OCI-LY1 (cell line): ENCODE results near the gene SORCS3.

Experiments
- EZH2 ChIP-seq: fragments of 200-600 bp; sonication (generic), shearing (Covaris generic); IDR thresholded peaks from 2 replicates; pipeline ENCODE4 v1.8.0; 2017; ENCODE audit warnings: borderline replicate concordance, mixed run types, mild to moderate bottlenecking, antibody characterized with exemption, low read length, moderate library complexity, mixed read lengths
- TF ChIP-seq, protein P1 (sequence below): fragments of 200-600 bp; sonication (generic), shearing (Covaris generic); IDR thresholded peaks from 2 replicates; pipeline ENCODE4 v1.5.1; 2017; ENCODE audit warnings: mild to moderate bottlenecking, antibody characterized with exemption, low read length, moderate library complexity, mixed read lengths

DNA sequence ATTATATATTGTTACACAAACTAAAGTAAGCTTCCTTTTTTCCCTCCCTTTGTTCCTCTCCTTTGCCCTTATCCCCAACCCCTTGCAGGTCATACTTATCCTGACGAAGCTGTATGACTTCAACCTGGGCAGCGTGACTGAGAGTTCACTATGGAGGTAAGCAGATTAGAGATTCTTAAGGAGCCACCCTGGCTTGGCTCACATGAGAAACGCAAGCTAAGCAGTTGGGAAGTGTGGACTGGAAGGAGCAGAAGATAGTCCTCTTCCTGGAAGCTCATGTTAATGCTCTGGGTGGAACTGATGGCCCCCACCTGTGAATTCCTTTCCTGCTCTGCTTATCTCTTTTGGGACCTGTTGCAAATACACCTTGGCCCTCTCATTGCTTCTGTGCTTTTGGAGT lies 201.6 kb downstream of the SORCS3 start:
- TF ChIP-seq, protein P1, sequence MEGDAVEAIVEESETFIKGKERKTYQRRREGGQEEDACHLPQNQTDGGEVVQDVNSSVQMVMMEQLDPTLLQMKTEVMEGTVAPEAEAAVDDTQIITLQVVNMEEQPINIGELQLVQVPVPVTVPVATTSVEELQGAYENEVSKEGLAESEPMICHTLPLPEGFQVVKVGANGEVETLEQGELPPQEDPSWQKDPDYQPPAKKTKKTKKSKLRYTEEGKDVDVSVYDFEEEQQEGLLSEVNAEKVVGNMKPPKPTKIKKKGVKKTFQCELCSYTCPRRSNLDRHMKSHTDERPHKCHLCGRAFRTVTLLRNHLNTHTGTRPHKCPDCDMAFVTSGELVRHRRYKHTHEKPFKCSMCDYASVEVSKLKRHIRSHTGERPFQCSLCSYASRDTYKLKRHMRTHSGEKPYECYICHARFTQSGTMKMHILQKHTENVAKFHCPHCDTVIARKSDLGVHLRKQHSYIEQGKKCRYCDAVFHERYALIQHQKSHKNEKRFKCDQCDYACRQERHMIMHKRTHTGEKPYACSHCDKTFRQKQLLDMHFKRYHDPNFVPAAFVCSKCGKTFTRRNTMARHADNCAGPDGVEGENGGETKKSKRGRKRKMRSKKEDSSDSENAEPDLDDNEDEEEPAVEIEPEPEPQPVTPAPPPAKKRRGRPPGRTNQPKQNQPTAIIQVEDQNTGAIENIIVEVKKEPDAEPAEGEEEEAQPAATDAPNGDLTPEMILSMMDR, result no peak
- no peak for TF ChIP-seq EZH2
